H9 (cell line): Measurements from ENCODE around the gene SLC12A4. TPM values are rescaled to one million over a fixed set of nuclear protein-coding genes. Genes with fewer than 3 reads are reported as not detected.

ENCODE experiments used
- DNase-seq: peaks from one replicate; pipeline ENCODE4 v3.0.0-alpha.2; 2017
- H2AFZ ChIP-seq: one replicate; pipeline ENCODE4 v1.6.1; 2013; ENCODE audit warnings: mild to moderate bottlenecking, low read length, control low read depth, moderate library complexity
- H2AK5ac ChIP-seq: 2 replicates; pipeline ENCODE4 v1.6.1; 2013; ENCODE audit warnings: low read length, control low read depth, mixed read lengths; ENCODE audit not compliant: insufficient read length
- H2BK120ac ChIP-seq: one replicate; pipeline ENCODE4 v1.6.1; 2013; ENCODE audit warnings: low read depth, mild to moderate bottlenecking, low read length, control low read depth, inconsistent platforms; ENCODE audit not compliant: poor library complexity, severe bottlenecking
- H2BK12ac ChIP-seq: 2 replicates; pipeline ENCODE4 v1.6.1; 2013; ENCODE audit warnings: low read length, control low read depth, mixed read lengths, low read depth; ENCODE audit not compliant: insufficient read length
- H2BK15ac ChIP-seq: 2 replicates; pipeline ENCODE4 v1.6.1; 2013; ENCODE audit warnings: low read depth, low read length, control low read depth
- H2BK20ac ChIP-seq: one replicate; pipeline ENCODE4 v1.6.1; 2013; ENCODE audit warnings: low read depth, mild to moderate bottlenecking, low read length, control low read depth, inconsistent platforms; ENCODE audit not compliant: poor library complexity, severe bottlenecking
- H2BK5ac ChIP-seq: 2 replicates; pipeline ENCODE4 v1.6.1; 2013; ENCODE audit warnings: low read length, control low read depth, mixed read lengths; ENCODE audit not compliant: insufficient read length
- H3K14ac ChIP-seq: 2 replicates; pipeline ENCODE4 v1.6.1; 2013; ENCODE audit warnings: low read length, control low read depth; ENCODE audit not compliant: insufficient read depth
- H3K18ac ChIP-seq: 2 replicates; pipeline ENCODE4 v1.6.1; 2013; ENCODE audit warnings: low read depth, mild to moderate bottlenecking, mixed read lengths, low read length, control low read depth; ENCODE audit not compliant: insufficient read length
- H3K23ac ChIP-seq: 2 replicates; pipeline ENCODE4 v1.6.1; 2013; ENCODE audit warnings: low read length, control low read depth, mixed read lengths, low read depth; ENCODE audit not compliant: insufficient read length
- H3K23me2 ChIP-seq: 2 replicates; pipeline ENCODE4 v1.6.1; 2013; ENCODE audit warnings: low read depth, mild to moderate bottlenecking, mixed read lengths, low read length, control low read depth; ENCODE audit not compliant: insufficient read length, poor library complexity, severe bottlenecking
- H3K27ac ChIP-seq: 2 replicates; pipeline ENCODE4 v1.5.1; 2013; ENCODE audit warnings: low read length, control low read depth, mixed read lengths, low read depth; ENCODE audit not compliant: insufficient read length
- H3K27me3 ChIP-seq: 2 replicates; pipeline ENCODE4 v1.6.1; 2013; ENCODE audit warnings: low read length, control low read depth, inconsistent platforms; ENCODE audit not compliant: insufficient read depth
- H3K4ac ChIP-seq: 2 replicates; pipeline ENCODE4 v1.6.1; 2013; ENCODE audit warnings: low read depth, mild to moderate bottlenecking, control low read depth, inconsistent platforms, low read length, moderate library complexity
- H3K4me1 ChIP-seq: 2 replicates; pipeline ENCODE4 v1.6.1; 2013; ENCODE audit warnings: low read length, control low read depth, inconsistent platforms; ENCODE audit not compliant: insufficient read depth
- H3K4me2 ChIP-seq: 2 replicates; pipeline ENCODE4 v1.6.1; 2013; ENCODE audit warnings: low read length, control low read depth, mixed read lengths; ENCODE audit not compliant: insufficient read length, insufficient read depth
- H3K56ac ChIP-seq: 2 replicates; pipeline ENCODE4 v1.6.1; 2013; ENCODE audit warnings: low read depth, mild to moderate bottlenecking, mixed read lengths, low read length, control low read depth; ENCODE audit not compliant: insufficient read length
- H3K79me1 ChIP-seq: 2 replicates; pipeline ENCODE4 v1.6.1; 2013; ENCODE audit warnings: low read depth, mild to moderate bottlenecking, moderate library complexity, low read length, control low read depth, inconsistent platforms; ENCODE audit not compliant: insufficient read depth, poor library complexity, severe bottlenecking
- H3K79me2 ChIP-seq: 2 replicates; pipeline ENCODE4 v1.6.1; 2013; ENCODE audit warnings: low read length, control low read depth, inconsistent platforms; ENCODE audit not compliant: insufficient read depth
- H3K9ac ChIP-seq: 2 replicates; pipeline ENCODE4 v1.6.1; 2013; ENCODE audit warnings: low read length, control low read depth, mixed read lengths; ENCODE audit not compliant: insufficient read length; ENCODE audit errors: extremely low read depth
- H3K9me3 ChIP-seq: one replicate; pipeline ENCODE4 v1.6.1; 2013; ENCODE audit warnings: low read depth, low read length, inconsistent platforms; ENCODE audit not compliant: control insufficient read depth
- H3T11ph ChIP-seq: one replicate; pipeline ENCODE4 v1.6.1; 2013; ENCODE audit warnings: mild to moderate bottlenecking, low read length, control low read depth, inconsistent platforms
- H4K20me1 ChIP-seq: one replicate; pipeline ENCODE4 v1.6.1; 2013; ENCODE audit not compliant: control insufficient read depth, insufficient read length, insufficient read depth
- H4K5ac ChIP-seq: 2 replicates; pipeline ENCODE4 v1.6.1; 2013; ENCODE audit warnings: low read depth, mild to moderate bottlenecking, mixed read lengths, low read length, control low read depth; ENCODE audit not compliant: insufficient read length
- H4K8ac ChIP-seq: replicated peaks from 2 replicates; pipeline ENCODE4 v1.6.1; 2013; ENCODE audit warnings: low read length, control low read depth, mixed read lengths, low read depth; ENCODE audit not compliant: insufficient read length
- H4K91ac ChIP-seq: 2 replicates; pipeline ENCODE4 v1.6.1; 2013; ENCODE audit warnings: low read depth, mild to moderate bottlenecking, moderate library complexity, mixed read lengths, low read length, control low read depth; ENCODE audit not compliant: insufficient read length
- H3K27ac Mint-ChIP-seq, 3 experiments: 2 replicates in 2 of 3; 3 replicates in 1 of 3; pipeline ENCODE4 v1.8.0; 2020 to 2021; ENCODE audit warnings: mixed read lengths in 3 of 3, mild to moderate bottlenecking in 1 of 3, moderate library complexity in 1 of 3
- H3K27me3 Mint-ChIP-seq: 2 replicates; pipeline ENCODE4 v1.8.0; 2021; ENCODE audit warnings: low read depth, mild to moderate bottlenecking, moderate library complexity, mixed read lengths
- H3K36me3 Mint-ChIP-seq, 3 experiments: 2 replicates in 2 of 3; 3 replicates in 1 of 3; pipeline ENCODE4 v1.8.0; 2020 to 2021; ENCODE audit warnings: low read depth in 3 of 3, mixed read lengths in 3 of 3; ENCODE audit not compliant: insufficient read depth in 1 of 3
- H3K4me1 Mint-ChIP-seq, 2 experiments: 2 replicates each; pipeline ENCODE4 v1.8.0; 2020; ENCODE audit warnings: mixed read lengths in 2 of 2
- H3K4me3 Mint-ChIP-seq, 2 experiments: 2 replicates in 1 of 2; 3 replicates in 1 of 2; pipeline ENCODE4 v1.8.0; 2020 to 2021; ENCODE audit warnings: mild to moderate bottlenecking in 2 of 2, mixed read lengths in 2 of 2, moderate library complexity in 1 of 2
- H3K9me3 Mint-ChIP-seq, 2 experiments: 2 replicates in 1 of 2; 3 replicates in 1 of 2; pipeline ENCODE4 v1.8.0; 2020; ENCODE audit warnings: mild to moderate bottlenecking in 2 of 2, mixed read lengths in 2 of 2, moderate library complexity in 1 of 2
- WGBS: extraction: QIAGEN DNeasy Blood & Tissue Kit; methylation state at CpG from one replicate; pipeline ENCODE4 v1.1.7; 2013; ENCODE audit warnings: missing lambda C conversion rate, low lambda C conversion rate, mixed read lengths; ENCODE audit not compliant: insufficient read length; ENCODE audit errors: extremely low coverage; 5-methylcytosine and 5-hydroxymethylcytosine counted together
- total RNA-seq: library from RNA; stranded (reverse); gene quantifications from 2 replicates; pipeline ENCODE4 v1.2.1, GENCODE V29; 2021
- TF ChIP-seq, protein P1 (sequence below): fragments of 200-600 bp; sonication (generic); conservative IDR thresholded peaks from 3 replicates; pipeline ENCODE4 v1.8.0; 2021; ENCODE audit warnings: antibody characterized with exemption, mild to moderate bottlenecking

SLC12A4 gene
- total RNA-seq, 1 experiment from 2014 or later = 46.7 TPM

DNA sequence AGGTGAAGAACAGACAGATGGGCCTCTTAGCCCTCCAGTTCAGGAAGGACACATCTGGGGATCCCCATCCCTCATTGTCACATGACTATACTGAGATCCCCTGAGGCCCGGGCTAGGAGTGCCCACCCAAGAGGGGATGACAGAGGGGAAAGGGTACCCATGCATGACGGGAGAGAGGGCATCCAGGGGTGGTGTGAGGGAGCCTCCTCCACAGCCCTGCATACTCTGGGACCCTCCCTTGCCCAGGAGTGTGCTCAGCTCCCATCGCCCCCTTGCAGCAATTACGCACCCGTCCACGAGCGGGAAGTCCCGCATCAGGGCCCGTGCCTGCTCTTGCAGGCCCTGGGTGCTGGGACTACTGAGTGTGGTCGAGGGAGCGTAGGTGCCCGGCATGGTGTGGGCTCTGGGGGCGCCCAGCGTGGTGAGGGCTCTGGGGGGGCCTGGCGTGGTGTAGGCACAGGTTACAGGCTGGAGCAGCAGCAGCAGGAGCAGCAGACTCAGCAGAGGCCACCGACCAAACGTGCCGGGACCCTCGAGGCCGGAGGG lies 24.3 kb upstream of the SLC12A4 start:
- H2BK20ac ChIP-seq = no peak overlapping the region
- no peak overlapping the region for H3K9ac ChIP-seq
- DNase-seq = no peak
- no peak overlapping the region for H2AFZ ChIP-seq
- H2AK5ac ChIP-seq = no peak overlapping the region
- no peaks in the 10 kb centered on the region for H4K20me1 ChIP-seq
- no peak overlapping the region for H4K5ac ChIP-seq
- H3K9me3 Mint-ChIP-seq = no peaks in the 10 kb centered on the region
- no peak overlapping the region for H3K4me3 Mint-ChIP-seq
- no peak overlapping the region for H3K4me2 ChIP-seq
- H3K4ac ChIP-seq = no peak overlapping the region
- H3K56ac ChIP-seq = no peak overlapping the region
- no peaks in the 10 kb centered on the region for H3K23me2 ChIP-seq
- no peak overlapping the region for H2BK120ac ChIP-seq
- H2BK5ac ChIP-seq = no peak overlapping the region
- H2BK15ac ChIP-seq = no peak overlapping the region
- no peak overlapping the region for H3K23ac ChIP-seq
- no peaks in the 10 kb centered on the region for H3K9me3 ChIP-seq
- H3K27ac ChIP-seq = no peak overlapping the region
- WGBS = no CpG with 5 or more reads among the region's 20 CpGs
- peaks cover 30% of the 10 kb centered on the region for H3K27me3 Mint-ChIP-seq
- no peaks in the 10 kb centered on the region for H3K4me1 ChIP-seq
- no peak overlapping the region for H3K27ac Mint-ChIP-seq
- H3K79me1 ChIP-seq = no peaks in the 10 kb centered on the region
- no peak overlapping the region for H2BK12ac ChIP-seq
- H3K27me3 ChIP-seq = no peaks in the 10 kb centered on the region
- 0 out of 4 replicates have a peak, but pooled peaks cover 0 to 2% of the 10 kb centered on the region in 2 experiments for H3K4me1 Mint-ChIP-seq
- no peak overlapping the region for H3T11ph ChIP-seq
- no peak overlapping the region for H4K8ac ChIP-seq
- peak overlapping the region; percentile 27 for H3K18ac ChIP-seq
- no peak overlapping the region for H3K14ac ChIP-seq
- no peaks in the 10 kb centered on the region; a peak in 1 of 7 replicates for H3K36me3 Mint-ChIP-seq
- H3K79me2 ChIP-seq = no peaks in the 10 kb centered on the region
- H4K91ac ChIP-seq = no peak overlapping the region
- TF ChIP-seq, protein P1, sequence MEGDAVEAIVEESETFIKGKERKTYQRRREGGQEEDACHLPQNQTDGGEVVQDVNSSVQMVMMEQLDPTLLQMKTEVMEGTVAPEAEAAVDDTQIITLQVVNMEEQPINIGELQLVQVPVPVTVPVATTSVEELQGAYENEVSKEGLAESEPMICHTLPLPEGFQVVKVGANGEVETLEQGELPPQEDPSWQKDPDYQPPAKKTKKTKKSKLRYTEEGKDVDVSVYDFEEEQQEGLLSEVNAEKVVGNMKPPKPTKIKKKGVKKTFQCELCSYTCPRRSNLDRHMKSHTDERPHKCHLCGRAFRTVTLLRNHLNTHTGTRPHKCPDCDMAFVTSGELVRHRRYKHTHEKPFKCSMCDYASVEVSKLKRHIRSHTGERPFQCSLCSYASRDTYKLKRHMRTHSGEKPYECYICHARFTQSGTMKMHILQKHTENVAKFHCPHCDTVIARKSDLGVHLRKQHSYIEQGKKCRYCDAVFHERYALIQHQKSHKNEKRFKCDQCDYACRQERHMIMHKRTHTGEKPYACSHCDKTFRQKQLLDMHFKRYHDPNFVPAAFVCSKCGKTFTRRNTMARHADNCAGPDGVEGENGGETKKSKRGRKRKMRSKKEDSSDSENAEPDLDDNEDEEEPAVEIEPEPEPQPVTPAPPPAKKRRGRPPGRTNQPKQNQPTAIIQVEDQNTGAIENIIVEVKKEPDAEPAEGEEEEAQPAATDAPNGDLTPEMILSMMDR = no peak
